Measurements from ENCODE around the gene GRAMD2A. TPM values are rescaled to one million over a fixed set of nuclear protein-coding genes. Genes with fewer than 3 reads are reported as not detected.

GRAMD2A gene
- total RNA-seq, 1 donor: not detected

DNA sequence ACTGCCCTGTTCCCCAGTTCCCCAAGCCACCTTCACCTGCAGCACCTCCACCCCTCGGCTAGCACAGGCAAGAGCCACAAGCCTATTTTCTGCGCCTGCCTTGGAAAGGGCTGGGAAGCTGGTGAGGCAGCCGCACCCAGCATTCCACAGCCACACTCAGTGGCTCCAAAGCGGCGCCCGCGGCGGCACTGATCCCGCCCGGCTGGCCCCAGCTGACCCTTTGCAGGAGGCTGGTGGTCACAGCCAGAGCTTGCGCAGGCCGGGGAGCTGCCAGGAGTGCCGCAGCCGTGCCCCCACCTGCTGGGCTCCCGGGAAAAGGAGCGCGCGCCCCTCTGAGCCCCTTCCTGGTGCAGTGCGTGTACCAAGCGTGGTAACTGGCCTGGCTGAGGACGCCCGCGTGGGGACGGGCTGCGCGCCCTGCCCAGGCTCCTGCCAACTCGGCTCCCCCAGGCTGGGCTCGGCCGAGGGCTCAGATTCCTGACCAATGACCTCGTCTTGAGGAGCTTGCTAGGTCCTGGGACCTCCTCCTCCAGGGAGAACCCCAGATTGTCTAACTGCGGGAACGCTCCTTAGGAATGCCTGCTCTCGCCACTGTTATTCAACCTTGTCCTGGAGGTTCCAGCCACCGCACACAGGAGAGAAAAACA is 13.3 kb downstream of the GRAMD2A start:
- TF ChIP-seq, protein P1, sequence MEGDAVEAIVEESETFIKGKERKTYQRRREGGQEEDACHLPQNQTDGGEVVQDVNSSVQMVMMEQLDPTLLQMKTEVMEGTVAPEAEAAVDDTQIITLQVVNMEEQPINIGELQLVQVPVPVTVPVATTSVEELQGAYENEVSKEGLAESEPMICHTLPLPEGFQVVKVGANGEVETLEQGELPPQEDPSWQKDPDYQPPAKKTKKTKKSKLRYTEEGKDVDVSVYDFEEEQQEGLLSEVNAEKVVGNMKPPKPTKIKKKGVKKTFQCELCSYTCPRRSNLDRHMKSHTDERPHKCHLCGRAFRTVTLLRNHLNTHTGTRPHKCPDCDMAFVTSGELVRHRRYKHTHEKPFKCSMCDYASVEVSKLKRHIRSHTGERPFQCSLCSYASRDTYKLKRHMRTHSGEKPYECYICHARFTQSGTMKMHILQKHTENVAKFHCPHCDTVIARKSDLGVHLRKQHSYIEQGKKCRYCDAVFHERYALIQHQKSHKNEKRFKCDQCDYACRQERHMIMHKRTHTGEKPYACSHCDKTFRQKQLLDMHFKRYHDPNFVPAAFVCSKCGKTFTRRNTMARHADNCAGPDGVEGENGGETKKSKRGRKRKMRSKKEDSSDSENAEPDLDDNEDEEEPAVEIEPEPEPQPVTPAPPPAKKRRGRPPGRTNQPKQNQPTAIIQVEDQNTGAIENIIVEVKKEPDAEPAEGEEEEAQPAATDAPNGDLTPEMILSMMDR (IDR thresholded peaks at IDR 0.05; ENCODE audit: extremely low read depth, low read depth, low read length): no peak
- H3K9me3 ChIP-seq (ENCODE audit: low read depth, low read length): no peaks in the 10 kb centered on the region
- H3K4me1 ChIP-seq (ENCODE audit: insufficient read depth, low read length): peaks cover 4% of the 10 kb centered on the region
- no peaks in the 10 kb centered on the region for H3K79me2 ChIP-seq (ENCODE audit: insufficient read depth, low read length)
- peak; percentile 87 for DNase-seq (ENCODE audit: insufficient read length, low spot score, missing footprints)
- no peaks in the 10 kb centered on the region for H3K36me3 ChIP-seq (ENCODE audit: insufficient read depth, low read length)
- H3K4me3 ChIP-seq (ENCODE audit: insufficient read depth, low read length): peak overlapping the region; percentile 60
- no peak overlapping the region for H3K27ac ChIP-seq (ENCODE audit: low read depth, low read length)
- H3K27me3 ChIP-seq (ENCODE audit: insufficient read depth, low read length): peaks cover 24% of the 10 kb centered on the region
- no peaks in the 10 kb centered on the region for H4K20me1 ChIP-seq (ENCODE audit: insufficient read depth, low read length)
- peak overlapping the region; percentile 77 for H3K4me2 ChIP-seq (ENCODE audit: insufficient read depth, low read length)
- peak overlapping the region; percentile 77 for H2AFZ ChIP-seq (ENCODE audit: low read length)

DNA sequence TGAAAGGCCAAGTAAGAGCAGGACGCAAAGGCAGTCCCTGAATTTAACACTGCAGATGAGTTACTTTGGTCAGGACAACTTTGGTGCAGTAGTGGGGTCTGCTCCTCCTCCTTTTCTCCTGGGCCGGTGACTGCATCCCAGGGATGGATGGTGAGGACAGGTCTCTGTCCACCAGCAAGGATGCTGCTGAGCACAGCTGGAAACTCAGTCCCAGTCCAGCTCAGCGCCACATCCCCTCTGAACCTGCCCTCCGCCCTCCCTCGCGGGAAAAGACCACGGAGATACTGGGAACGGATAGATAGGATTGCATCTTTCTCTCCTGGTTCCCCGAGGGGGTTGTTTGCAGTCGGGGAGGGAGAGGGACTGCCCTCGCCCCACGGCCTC is 13.8 kb downstream of the GRAMD2A start:
- no peaks in the 10 kb centered on the region for H3K9me3 ChIP-seq (ENCODE audit: low read depth, low read length)
- H3K4me3 ChIP-seq (ENCODE audit: insufficient read depth, low read length): peak overlapping the region; percentile 60
- no peak overlapping the region for H3K27ac ChIP-seq (ENCODE audit: low read depth, low read length)
- H3K4me2 ChIP-seq (ENCODE audit: insufficient read depth, low read length): peak overlapping the region; percentile 77
- no peaks in the 10 kb centered on the region for H4K20me1 ChIP-seq (ENCODE audit: insufficient read depth, low read length)
- peak overlapping the region; percentile 77 for H2AFZ ChIP-seq (ENCODE audit: low read length)
- DNase-seq (ENCODE audit: insufficient read length, low spot score, missing footprints): no peak
- no peaks in the 10 kb centered on the region for H3K79me2 ChIP-seq (ENCODE audit: insufficient read depth, low read length)
- H3K36me3 ChIP-seq (ENCODE audit: insufficient read depth, low read length): no peaks in the 10 kb centered on the region
- peaks cover 4% of the 10 kb centered on the region for H3K4me1 ChIP-seq (ENCODE audit: insufficient read depth, low read length)
- peaks cover 24% of the 10 kb centered on the region for H3K27me3 ChIP-seq (ENCODE audit: insufficient read depth, low read length)
- TF ChIP-seq, protein P1 (IDR thresholded peaks at IDR 0.05; ENCODE audit: extremely low read depth, low read depth, low read length): no peak

DNA sequence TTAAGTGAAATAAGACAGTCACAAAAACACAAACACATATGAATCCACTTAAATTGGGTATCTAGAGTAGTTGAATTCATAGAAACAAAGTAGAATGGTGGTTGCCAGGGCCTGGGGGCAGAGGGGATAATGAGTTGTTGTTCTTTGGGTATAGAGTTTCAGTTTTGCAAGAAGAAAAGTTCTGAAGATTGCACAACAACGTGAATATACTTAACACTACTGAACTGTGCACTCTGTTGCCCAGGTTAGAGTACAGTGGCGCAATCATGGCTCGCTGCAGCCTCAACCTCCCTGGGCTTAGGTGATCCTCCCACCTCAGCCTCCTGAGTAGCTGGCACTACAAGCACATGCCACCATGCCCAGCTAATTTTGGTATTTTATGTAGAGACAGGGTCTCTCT is 14.9 kb downstream of the GRAMD2A start:
- peaks cover 4% of the 10 kb centered on the region for H3K4me1 ChIP-seq (ENCODE audit: insufficient read depth, low read length)
- H3K79me2 ChIP-seq (ENCODE audit: insufficient read depth, low read length): no peaks in the 10 kb centered on the region
- peak; percentile 22 for DNase-seq (ENCODE audit: insufficient read length, low spot score, missing footprints)
- H3K4me3 ChIP-seq (ENCODE audit: insufficient read depth, low read length): no peak overlapping the region
- no peaks in the 10 kb centered on the region for H3K36me3 ChIP-seq (ENCODE audit: insufficient read depth, low read length)
- no peak overlapping the region for H2AFZ ChIP-seq (ENCODE audit: low read length)
- no peak overlapping the region for H3K4me2 ChIP-seq (ENCODE audit: insufficient read depth, low read length)
- TF ChIP-seq, protein P1 (IDR thresholded peaks at IDR 0.05; ENCODE audit: extremely low read depth, low read depth, low read length): no peak
- no peaks in the 10 kb centered on the region for H3K9me3 ChIP-seq (ENCODE audit: low read depth, low read length)
- H4K20me1 ChIP-seq (ENCODE audit: insufficient read depth, low read length): no peaks in the 10 kb centered on the region
- peaks cover 28% of the 10 kb centered on the region for H3K27me3 ChIP-seq (ENCODE audit: insufficient read depth, low read length)
- no peak overlapping the region for H3K27ac ChIP-seq (ENCODE audit: low read depth, low read length)

DNA sequence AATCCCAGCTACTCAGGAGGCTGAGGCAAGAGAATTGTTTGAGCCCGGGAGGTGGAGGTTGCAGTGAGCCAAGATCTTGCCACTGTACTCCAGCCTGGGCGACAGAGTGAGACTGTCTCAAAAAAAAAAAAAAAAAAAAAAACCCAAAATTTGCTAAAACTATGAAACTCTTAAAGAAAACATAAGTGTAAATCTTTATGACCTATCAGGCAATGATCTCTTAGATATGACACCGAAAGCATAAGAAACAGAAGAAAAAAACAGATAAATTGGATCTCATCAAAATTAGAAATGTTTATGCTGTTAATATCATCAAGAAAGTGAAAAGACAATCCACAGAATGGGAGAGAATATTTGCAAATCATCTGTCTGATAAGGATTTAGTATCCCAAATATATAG is 15.3 kb downstream of the GRAMD2A start:
- Histone ChIP-seq H3K27me3 (ENCODE audit: insufficient read depth, low read length) (peaks cover 25% of the 10 kb centered on the region), H3K9me3 (ENCODE audit: low read depth, low read length) (no peaks in the 10 kb centered on the region), H3K27ac (ENCODE audit: low read depth, low read length) (no peak overlapping the region), H3K4me2 (ENCODE audit: insufficient read depth, low read length) (no peak overlapping the region), H4K20me1 (ENCODE audit: insufficient read depth, low read length) (no peaks in the 10 kb centered on the region), H3K79me2 (ENCODE audit: insufficient read depth, low read length) (no peaks in the 10 kb centered on the region), H2AFZ (ENCODE audit: low read length) (no peak overlapping the region), H3K4me3 (ENCODE audit: insufficient read depth, low read length) (no peak overlapping the region), H3K36me3 (ENCODE audit: insufficient read depth, low read length) (no peaks in the 10 kb centered on the region), H3K4me1 (ENCODE audit: insufficient read depth, low read length) (peaks cover 4% of the 10 kb centered on the region)
- no peak for DNase-seq (ENCODE audit: insufficient read length, low spot score, missing footprints)
- TF ChIP-seq, protein P1 (IDR thresholded peaks at IDR 0.05; ENCODE audit: extremely low read depth, low read depth, low read length): no peak
